ENCODE measurements around the gene ASB1.

Gene ASB1

GRCh38 chr2:238461916-238462315 lies 35.2 kb downstream of the ASB1 start:
- TF ChIP-seq SPI1 (IDR thresholded peaks at IDR 0.05; ENCODE audit: borderline replicate concordance, low read depth), result no peak
- no peak for TF ChIP-seq POLR2AphosphoS5 (IDR thresholded peaks at IDR 0.05; ENCODE audit: low read depth)
- no peak for TF ChIP-seq GABPA (IDR thresholded peaks at IDR 0.05; ENCODE audit: low read depth)
- TF ChIP-seq REST (IDR thresholded peaks at IDR 0.05; ENCODE audit: insufficient replicate concordance, low read depth), result no peak
- no peak for TF ChIP-seq CTCF (IDR thresholded peaks at IDR 0.05; ENCODE audit: insufficient read depth, low read length)
- no peak overlapping the region for H3K4me3 ChIP-seq (replicated peaks; ENCODE audit: insufficient read depth, low read length)
- DNase-seq (ENCODE audit: low read depth in 1 of 2, low spot score in 1 of 2), result no peak
- H3K27ac ChIP-seq (replicated peaks), result no peak overlapping the region
- H3K27me3 ChIP-seq (ENCODE audit: insufficient read depth, poor library complexity, severe bottlenecking), result no peaks in the 10 kb centered on the region

- Histone ChIP-seq H3K27ac (replicated peaks) (no peak overlapping the region), H3K27me3 (ENCODE audit: insufficient read depth, poor library complexity, severe bottlenecking) (no peaks in the 10 kb centered on the region), H3K4me3 (replicated peaks; ENCODE audit: insufficient read depth, low read length) (no peak overlapping the region)
- no peak for TF ChIP-seq POLR2AphosphoS5 (IDR thresholded peaks at IDR 0.05; ENCODE audit: low read depth)
- peak; percentile 78 for TF ChIP-seq CTCF (IDR thresholded peaks at IDR 0.05; ENCODE audit: insufficient read depth, low read length)
- no peak for TF ChIP-seq GABPA (IDR thresholded peaks at IDR 0.05; ENCODE audit: low read depth)
- peak; percentile 22 to 48 for DNase-seq (ENCODE audit: low read depth in 1 of 2, low spot score in 1 of 2)
These were observed 36.2 kb downstream of the ASB1 start for GRCh38 chr2:238462782-238463396.

GRCh38 chr2:238464389-238464788 lies 37.7 kb downstream of the ASB1 start:
- H3K4me3 ChIP-seq (replicated peaks; ENCODE audit: insufficient read depth, low read length), result no peak overlapping the region

More at GRCh38 chr2:238464389-238464788, 37.7 kb downstream of the ASB1 start:
- DNase-seq (ENCODE audit: low read depth in 1 of 2, low spot score in 1 of 2), result no peak
- Histone ChIP-seq H3K27ac (replicated peaks) (no peak overlapping the region), H3K27me3 (ENCODE audit: insufficient read depth, poor library complexity, severe bottlenecking) (no peaks in the 10 kb centered on the region)
- TF ChIP-seq CTCF (IDR thresholded peaks at IDR 0.05; ENCODE audit: insufficient read depth, low read length) (no peak), SPI1 (IDR thresholded peaks at IDR 0.05; ENCODE audit: borderline replicate concordance, low read depth) (no peak), REST (IDR thresholded peaks at IDR 0.05; ENCODE audit: insufficient replicate concordance, low read depth) (no peak), POLR2AphosphoS5 (IDR thresholded peaks at IDR 0.05; ENCODE audit: low read depth) (no peak), GABPA (IDR thresholded peaks at IDR 0.05; ENCODE audit: low read depth) (no peak)

Measured in HL-60 (cell line).